Spinal cord (tissue), 10 donors: ENCODE measurements around the gene GDAP2. TPM values are rescaled to one million over a fixed set of nuclear protein-coding genes. Genes with fewer than 3 reads are reported as not detected.
A peak's percentile ranks its signal among the peaks of the same experiment; 100 is the strongest.

Experiments
- DNase-seq, 6 donors: peaks; one replicate each; pipeline versions ENCODE4 v3.0.0 to v3.0.0-alpha.2; 2013 to 2015; ENCODE audit warnings: low spot score in 6 of 6, low read depth in 4 of 6
- H3K27ac ChIP-seq: one replicate; pipeline ENCODE4 v1.5.1; 2013; ENCODE audit warnings: low read depth, low read length, control low read depth
- H3K27me3 ChIP-seq: one replicate; pipeline ENCODE4 v1.6.1; 2013; ENCODE audit warnings: low read length; ENCODE audit not compliant: control insufficient read depth, insufficient read depth
- H3K36me3 ChIP-seq: one replicate; pipeline ENCODE4 v1.6.1; 2013; ENCODE audit warnings: low read length; ENCODE audit not compliant: control insufficient read depth, insufficient read depth
- H3K4me1 ChIP-seq: one replicate; pipeline ENCODE4 v1.6.1; 2013; ENCODE audit warnings: low read length; ENCODE audit not compliant: control insufficient read depth, insufficient read depth
- H3K4me3 ChIP-seq: one replicate; pipeline ENCODE4 v1.5.1; 2013; ENCODE audit warnings: low read depth, low read length, control low read depth
- H3K9me3 ChIP-seq: one replicate; pipeline ENCODE4 v1.6.1; 2013; ENCODE audit warnings: low read length; ENCODE audit not compliant: control insufficient read depth, insufficient read depth
- WGBS: methylation state at CpG from one replicate; pipeline ENCODE4 v1.1.5; 2013; ENCODE audit warnings: missing lambda C conversion rate; ENCODE audit not compliant: insufficient coverage; 5-methylcytosine and 5-hydroxymethylcytosine counted together
- long read RNA-seq, 4 donors: transcript quantifications; one replicate each; lab custom pipeline, GENCODE V29; 2026
- polyA plus RNA-seq, 2 donors: library from polyadenylated mRNA; unstranded; fragments of 120-200 nt; gene quantifications; one replicate each; pipeline ENCODE4 v1.2.1, GENCODE V29; 2013; ENCODE audit not compliant: insufficient read length in 2 of 2
- total RNA-seq, 2 donors: library from RNA; depleted of rRNA in 1 of 2; stranded (reverse); fragments of 120-200 nt in 1 of 2; fragments of >200 nt in 1 of 2; gene quantifications; one replicate each; pipeline versions ENCODE4 v1.2.3 to v1.2.4, GENCODE V29; 2013 to 2014
- donor health status: healthy.

Gene GDAP2, protein sequence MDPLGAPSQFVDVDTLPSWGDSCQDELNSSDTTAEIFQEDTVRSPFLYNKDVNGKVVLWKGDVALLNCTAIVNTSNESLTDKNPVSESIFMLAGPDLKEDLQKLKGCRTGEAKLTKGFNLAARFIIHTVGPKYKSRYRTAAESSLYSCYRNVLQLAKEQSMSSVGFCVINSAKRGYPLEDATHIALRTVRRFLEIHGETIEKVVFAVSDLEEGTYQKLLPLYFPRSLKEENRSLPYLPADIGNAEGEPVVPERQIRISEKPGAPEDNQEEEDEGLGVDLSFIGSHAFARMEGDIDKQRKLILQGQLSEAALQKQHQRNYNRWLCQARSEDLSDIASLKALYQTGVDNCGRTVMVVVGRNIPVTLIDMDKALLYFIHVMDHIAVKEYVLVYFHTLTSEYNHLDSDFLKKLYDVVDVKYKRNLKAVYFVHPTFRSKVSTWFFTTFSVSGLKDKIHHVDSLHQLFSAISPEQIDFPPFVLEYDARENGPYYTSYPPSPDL
- total RNA-seq (10 to 100 TPM; 29.8 to 43.7 TPM), polyA plus RNA-seq (10 to 100 TPM; 11.0 to 11.8 TPM)
- long read RNA-seq, donor 1, full-length matches to known transcripts = 2 of 2 reads
- long read RNA-seq, donor 1, partial matches to known transcripts = 0 of 2 reads
- long read RNA-seq, donor 1, other reads (novel, unspliced or antisense) = 0 of 2 reads
- long read RNA-seq, donor 2 = 0 reads
- long read RNA-seq, donor 3, full-length matches to known transcripts = 1 of 1 reads
- long read RNA-seq, donor 3, partial matches to known transcripts = 0 of 1 reads
- long read RNA-seq, donor 3, other reads (novel, unspliced or antisense) = 0 of 1 reads
- long read RNA-seq, donor 4, full-length matches to known transcripts = 2 of 2 reads
- long read RNA-seq, donor 4, partial matches to known transcripts = 0 of 2 reads
- long read RNA-seq, donor 4, other reads (novel, unspliced or antisense) = 0 of 2 reads

- Histone ChIP-seq H3K27ac (peak within 1 kb of the TSS; percentile 83), H3K4me1 (peaks cover 4% of the 10 kb centered on the region), H3K9me3 (no peaks in the 10 kb centered on the region), H3K36me3 (no peaks in the 10 kb centered on the region), H3K27me3 (no peaks in the 10 kb centered on the region), H3K4me3 (peak within 1 kb of the TSS; percentile 88)
- under 1% methylated on average over 64 of the region's 64 CpGs for WGBS
- DNase-seq = peak; percentile 87 to 99 (median 96)
Measured at GRCh38 chr1:117929343-117930172, at the start of gene GDAP2, which contains the start of gene WDR3. GDAP2 (minus strand) TSS chr1:117929621; CDS start chr1:117920357, 9,264 bp downstream. WDR3 (plus strand) TSS chr1:117929739; CDS start chr1:117933320, 3,581 bp downstream.

GRCh38 chr1:117976381-117976780 is 47.0 kb upstream of the GDAP2 start:
- H3K27ac ChIP-seq = no peak overlapping the region
- no peaks in the 10 kb centered on the region for H3K9me3 ChIP-seq
- no peaks in the 10 kb centered on the region for H3K27me3 ChIP-seq
- peak in 1 of 6 donors; percentile 2 for DNase-seq
- 87% methylated on average over 3 of the region's 3 CpGs for WGBS
- H3K4me1 ChIP-seq = no peaks in the 10 kb centered on the region
- H3K4me3 ChIP-seq = no peak overlapping the region
- no peaks in the 10 kb centered on the region for H3K36me3 ChIP-seq

GRCh38 chr1:117971777-117972176 is 42.4 kb upstream of the GDAP2 start:
- no peak overlapping the region for H3K27ac ChIP-seq
- H3K36me3 ChIP-seq = no peaks in the 10 kb centered on the region
- H3K27me3 ChIP-seq = no peaks in the 10 kb centered on the region
- H3K4me3 ChIP-seq = no peak overlapping the region
- no peaks in the 10 kb centered on the region for H3K9me3 ChIP-seq
- no peak for DNase-seq
- H3K4me1 ChIP-seq = peaks cover 6% of the 10 kb centered on the region

GRCh38 chr1:117970252-117970651 is 40.8 kb upstream of the GDAP2 start:
- H3K4me1 ChIP-seq = peaks cover 6% of the 10 kb centered on the region
- peak in 5 of 6 donors; percentile 17 to 84 (median 39) for DNase-seq
- no peak overlapping the region for H3K27ac ChIP-seq
- H3K27me3 ChIP-seq = no peaks in the 10 kb centered on the region
- H3K4me3 ChIP-seq = no peak overlapping the region
- 13% methylated on average over 7 of the region's 9 CpGs for WGBS
- H3K36me3 ChIP-seq = no peaks in the 10 kb centered on the region
- H3K9me3 ChIP-seq = no peaks in the 10 kb centered on the region

- no CpG with 5 or more reads among the region's 1 CpG for WGBS
- peak in 4 of 6 donors; percentile 4 to 91 (median 40) for DNase-seq
- Histone ChIP-seq H3K27me3 (no peaks in the 10 kb centered on the region), H3K4me1 (peaks cover 6% of the 10 kb centered on the region), H3K36me3 (no peaks in the 10 kb centered on the region), H3K9me3 (no peaks in the 10 kb centered on the region), H3K4me3 (no peak overlapping the region), H3K27ac (peak overlapping the region; percentile 36)
Measured at GRCh38 chr1:117967881-117968280, 38.5 kb upstream of the GDAP2 start.

- Histone ChIP-seq H3K27me3 (no peaks in the 10 kb centered on the region), H3K27ac (peak overlapping the region; percentile 36), H3K9me3 (no peaks in the 10 kb centered on the region), H3K36me3 (no peaks in the 10 kb centered on the region), H3K4me1 (peaks cover 6% of the 10 kb centered on the region), H3K4me3 (no peak overlapping the region)
- peak in 4 of 6 donors; percentile 4 to 84 (median 28) for DNase-seq
- WGBS = 63% methylated on average over 2 of the region's 4 CpGs
Measured at GRCh38 chr1:117967477-117967876, 38.1 kb upstream of the GDAP2 start.

GRCh38 chr1:117964290-117965038 is 35.0 kb upstream of the GDAP2 start:
- Histone ChIP-seq H3K4me1 (no peaks in the 10 kb centered on the region), H3K36me3 (peaks cover 4% of the 10 kb centered on the region), H3K27ac (no peak overlapping the region), H3K9me3 (no peaks in the 10 kb centered on the region), H3K27me3 (no peaks in the 10 kb centered on the region), H3K4me3 (no peak overlapping the region)
- no peak for DNase-seq
- WGBS = 87% methylated on average over 3 of the region's 3 CpGs

DNA sequence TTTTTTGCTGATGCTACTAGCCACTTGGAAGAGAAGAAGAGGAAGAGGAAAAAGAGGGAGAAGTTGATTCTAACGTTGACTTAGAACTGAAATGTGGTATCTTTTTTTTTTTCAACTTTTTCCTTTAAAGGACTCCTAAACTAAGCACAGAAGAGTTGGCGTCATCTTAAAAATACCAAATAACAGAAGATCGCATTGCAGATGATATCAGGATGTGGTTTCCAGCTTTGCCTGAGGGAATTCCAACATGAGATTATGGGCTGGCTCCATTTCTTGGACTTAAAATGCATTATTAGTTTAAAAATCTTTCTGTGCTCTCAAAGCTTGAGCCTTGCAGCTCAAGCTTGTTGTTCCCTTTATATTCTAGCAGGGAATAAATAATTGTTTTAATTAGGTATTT is 29.9 kb upstream of the GDAP2 start:
- no CpG with 5 or more reads among the region's 3 CpGs for WGBS
- DNase-seq = no peak
- no peak overlapping the region for H3K27ac ChIP-seq
- H3K4me1 ChIP-seq = no peaks in the 10 kb centered on the region
- no peaks in the 10 kb centered on the region for H3K9me3 ChIP-seq
- H3K36me3 ChIP-seq = peaks cover 4% of the 10 kb centered on the region
- H3K27me3 ChIP-seq = no peaks in the 10 kb centered on the region
- no peak overlapping the region for H3K4me3 ChIP-seq
